ENCODE measurements around the gene ANKS1B. TPM values are rescaled to one million over a fixed set of nuclear protein-coding genes. Genes with fewer than 3 reads are reported as not detected.

ANKS1B gene
- total RNA-seq, 4 donors from 2014 or later: 16.6 to 62.6 (median 40.2) TPM

DNA sequence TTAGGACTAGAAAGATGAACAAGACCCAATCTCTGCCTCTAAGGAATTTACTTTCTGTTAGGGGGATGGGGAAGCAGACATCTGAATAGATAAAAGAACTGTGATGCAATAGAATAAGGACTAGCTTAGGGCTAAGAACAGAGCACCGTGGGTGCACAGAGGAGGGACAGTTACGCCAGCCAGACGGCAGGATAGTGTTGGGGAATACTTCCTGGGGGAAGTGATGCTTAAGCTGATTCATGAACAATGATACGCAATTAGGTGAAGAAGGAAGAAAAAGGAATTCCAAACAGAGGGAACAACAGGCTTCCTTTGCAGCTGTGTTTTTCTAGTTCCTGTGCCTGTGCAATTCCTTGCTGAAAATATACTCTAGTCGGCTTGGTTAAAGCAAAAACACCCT, 838.6 kb downstream of the ANKS1B start:
- Histone ChIP-seq H3K9me3 (no peaks in the 10 kb centered on the region), H3K27me3 (no peaks in the 10 kb centered on the region), H3K4me1 (no peaks in the 10 kb centered on the region), H3K4me3 (no peak overlapping the region), H3K27ac (no peak overlapping the region), H3K36me3 (no peaks in the 10 kb centered on the region)
- TF ChIP-seq, protein P1, sequence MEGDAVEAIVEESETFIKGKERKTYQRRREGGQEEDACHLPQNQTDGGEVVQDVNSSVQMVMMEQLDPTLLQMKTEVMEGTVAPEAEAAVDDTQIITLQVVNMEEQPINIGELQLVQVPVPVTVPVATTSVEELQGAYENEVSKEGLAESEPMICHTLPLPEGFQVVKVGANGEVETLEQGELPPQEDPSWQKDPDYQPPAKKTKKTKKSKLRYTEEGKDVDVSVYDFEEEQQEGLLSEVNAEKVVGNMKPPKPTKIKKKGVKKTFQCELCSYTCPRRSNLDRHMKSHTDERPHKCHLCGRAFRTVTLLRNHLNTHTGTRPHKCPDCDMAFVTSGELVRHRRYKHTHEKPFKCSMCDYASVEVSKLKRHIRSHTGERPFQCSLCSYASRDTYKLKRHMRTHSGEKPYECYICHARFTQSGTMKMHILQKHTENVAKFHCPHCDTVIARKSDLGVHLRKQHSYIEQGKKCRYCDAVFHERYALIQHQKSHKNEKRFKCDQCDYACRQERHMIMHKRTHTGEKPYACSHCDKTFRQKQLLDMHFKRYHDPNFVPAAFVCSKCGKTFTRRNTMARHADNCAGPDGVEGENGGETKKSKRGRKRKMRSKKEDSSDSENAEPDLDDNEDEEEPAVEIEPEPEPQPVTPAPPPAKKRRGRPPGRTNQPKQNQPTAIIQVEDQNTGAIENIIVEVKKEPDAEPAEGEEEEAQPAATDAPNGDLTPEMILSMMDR (IDR thresholded peaks at IDR 0.05): no peak
- TF ChIP-seq POLR2A (IDR thresholded peaks at IDR 0.05): no peak
- intact Hi-C loops (cut with DNase I; ENCODE audit: low total_unique reads): no loop called here
- no peak for DNase-seq

DNA sequence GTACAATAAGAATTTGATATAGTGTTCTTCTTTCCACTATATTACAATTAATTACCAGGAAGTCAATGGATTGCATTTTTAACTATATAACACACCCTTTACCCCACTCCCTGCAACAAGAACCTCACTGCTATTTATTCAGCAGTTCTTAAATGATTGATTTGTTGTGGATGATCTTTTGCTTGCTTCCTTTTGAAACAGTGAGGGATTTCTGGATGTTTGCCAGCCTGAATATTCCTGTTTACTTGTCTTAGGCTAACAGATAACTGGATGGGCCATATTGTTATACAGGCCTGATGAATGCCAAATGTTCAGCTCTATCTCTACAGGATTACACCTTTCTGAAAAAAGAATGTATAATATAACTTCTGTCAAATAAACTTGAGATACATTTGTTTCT, 842.1 kb downstream of the ANKS1B start:
- intact Hi-C loops (cut with DNase I; ENCODE audit: low total_unique reads): no loop called here
- Histone ChIP-seq H3K4me3 (no peak overlapping the region), H3K4me1 (no peaks in the 10 kb centered on the region), H3K27ac (no peak overlapping the region), H3K36me3 (no peaks in the 10 kb centered on the region), H3K27me3 (no peaks in the 10 kb centered on the region), H3K9me3 (no peaks in the 10 kb centered on the region)
- DNase-seq: no peak
- TF ChIP-seq, protein P1 (IDR thresholded peaks at IDR 0.05): no peak
- TF ChIP-seq POLR2A (IDR thresholded peaks at IDR 0.05): no peak

DNA sequence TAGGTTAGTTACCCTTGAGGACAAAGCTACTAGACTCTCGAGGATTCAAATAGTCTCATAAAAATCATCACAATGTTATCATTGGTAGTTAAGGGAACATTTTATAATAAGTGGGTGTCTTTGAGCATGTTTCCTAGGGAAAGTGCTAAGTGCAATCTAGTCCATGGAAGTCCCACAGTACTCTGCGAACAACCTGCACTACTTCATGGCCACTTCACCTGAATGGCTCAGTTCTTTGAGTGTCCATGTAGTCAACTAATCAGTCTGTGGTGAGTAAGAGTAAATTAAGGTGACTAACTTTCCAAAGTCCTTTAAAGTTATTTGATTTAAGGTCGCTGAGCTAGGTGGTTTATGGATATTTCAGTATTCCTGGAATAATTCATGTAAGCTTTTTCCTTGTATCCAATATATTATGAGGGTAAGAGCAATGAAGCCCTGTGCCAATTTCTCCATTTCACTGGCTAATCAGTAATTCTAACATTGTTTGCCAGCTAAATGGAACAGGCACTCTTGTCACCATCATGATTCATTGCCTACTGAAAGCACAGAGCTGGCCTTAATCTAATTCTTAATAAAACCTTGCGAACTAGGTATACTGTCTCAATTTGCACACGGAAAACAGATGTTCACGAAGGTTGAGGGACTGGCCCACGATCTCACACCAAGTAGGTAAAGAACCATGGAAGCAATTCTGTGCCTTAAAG, 844.6 kb downstream of the ANKS1B start:
- no peak for TF ChIP-seq POLR2A (IDR thresholded peaks at IDR 0.05)
- TF ChIP-seq, protein P1 (IDR thresholded peaks at IDR 0.05): no peak
- intact Hi-C loops (cut with DNase I; ENCODE audit: low total_unique reads): no loop called here

DNA sequence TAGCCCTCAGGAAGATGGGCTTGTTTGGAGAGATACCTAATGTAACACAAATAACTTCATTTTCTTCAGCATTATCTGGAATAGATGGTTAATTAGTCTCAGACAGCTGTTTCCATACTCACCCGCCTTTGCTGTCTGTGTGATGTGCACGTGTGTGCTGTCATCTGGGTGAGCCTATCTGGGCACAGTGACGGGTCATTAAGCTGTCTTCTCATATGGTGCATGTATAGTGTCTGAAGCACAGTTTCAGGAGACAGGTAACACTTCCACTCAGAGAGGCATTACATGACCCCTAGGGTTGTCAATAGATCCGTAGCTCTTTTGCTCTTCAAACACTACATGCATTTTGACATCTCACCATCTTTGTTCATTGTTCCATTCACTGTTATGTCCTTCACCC, 846.3 kb downstream of the ANKS1B start:
- Histone ChIP-seq H3K27ac (no peak overlapping the region), H3K27me3 (no peaks in the 10 kb centered on the region), H3K4me3 (no peak overlapping the region), H3K36me3 (no peaks in the 10 kb centered on the region), H3K4me1 (no peaks in the 10 kb centered on the region), H3K9me3 (no peaks in the 10 kb centered on the region)
- intact Hi-C loops (cut with DNase I; ENCODE audit: low total_unique reads): no loop called here
- no peak for DNase-seq
- TF ChIP-seq POLR2A (IDR thresholded peaks at IDR 0.05): no peak
- TF ChIP-seq, protein P1 (IDR thresholded peaks at IDR 0.05): no peak

More for the DNA sequence above, 844.6 kb downstream of the ANKS1B start:
- Histone ChIP-seq H3K4me3 (no peak overlapping the region), H3K9me3 (no peaks in the 10 kb centered on the region), H3K36me3 (no peaks in the 10 kb centered on the region), H3K4me1 (no peaks in the 10 kb centered on the region), H3K27ac (no peak overlapping the region), H3K27me3 (no peaks in the 10 kb centered on the region)
- DNase-seq: no peak

DNA sequence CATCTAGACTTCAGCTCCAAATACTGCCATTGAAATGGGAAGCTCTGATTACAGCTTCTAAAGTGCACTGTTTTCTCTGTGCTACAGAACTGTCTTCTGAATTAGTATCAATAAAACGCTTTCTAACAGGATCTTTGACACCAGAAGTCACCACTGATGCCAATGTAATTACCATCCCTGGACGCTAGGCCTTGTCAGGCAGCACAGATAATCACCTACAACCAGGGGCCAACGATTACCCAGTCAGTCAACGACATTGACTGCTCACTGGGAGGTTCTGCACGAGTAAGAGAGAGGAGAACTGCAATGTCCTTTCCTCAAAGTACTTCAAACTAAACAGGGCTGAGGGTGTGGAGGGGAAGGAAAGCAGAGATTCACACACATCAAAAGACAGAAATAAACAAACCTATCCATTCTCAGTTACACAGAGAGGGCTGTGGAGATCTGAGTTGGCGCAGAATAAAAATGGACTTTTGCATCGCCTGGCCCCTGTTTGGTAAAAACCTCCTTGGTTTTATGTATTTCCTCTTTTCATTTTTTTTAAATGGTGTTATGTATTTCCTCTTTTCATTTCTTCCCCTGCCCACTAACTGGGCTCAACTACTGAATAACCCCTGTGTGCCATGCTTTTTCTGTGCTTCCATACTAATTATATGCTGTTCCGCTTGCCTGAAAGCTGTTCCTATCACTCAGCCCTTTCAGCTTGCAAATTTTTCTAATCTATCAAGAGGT, 847.4 kb downstream of the ANKS1B start:
- TF ChIP-seq, protein P1 (IDR thresholded peaks at IDR 0.05): no peak
- H3K36me3 ChIP-seq: no peaks in the 10 kb centered on the region
- H3K4me1 ChIP-seq: no peaks in the 10 kb centered on the region
- no peaks in the 10 kb centered on the region for H3K9me3 ChIP-seq
- H3K27me3 ChIP-seq: no peaks in the 10 kb centered on the region
- intact Hi-C loops (cut with DNase I; ENCODE audit: low total_unique reads): no loop called here
- no peak for DNase-seq
- no peak overlapping the region for H3K27ac ChIP-seq
- no peak overlapping the region for H3K4me3 ChIP-seq
